ENCODE results near the gene ANXA6. TPM values are rescaled to one million over a fixed set of nuclear protein-coding genes. Genes with fewer than 3 reads are reported as not detected.
"Not testable (repeated sequence)": the region's sequence is repeated elsewhere in the genome, so short reads cannot be mapped to it uniquely, and the experiment has no call there.

ANXA6 gene
- total and polyA plus RNA-seq, 2 experiments from 2014 or later: 404 to 628 TPM

GRCh38 chr5:151199581-151200185 is 42.1 kb upstream of the ANXA6 start:
- H3K27ac ChIP-seq: no peak overlapping the region

GRCh38 chr5:151198861-151199260 is 41.3 kb upstream of the ANXA6 start:
- no peaks in the 10 kb centered on the region for H3K4me1 ChIP-seq (ENCODE audit: low read depth)
- no peaks in the 10 kb centered on the region for H3K9me3 ChIP-seq (ENCODE audit: low read depth)
- H3K27me3 ChIP-seq: no peaks in the 10 kb centered on the region
- no peak overlapping the region for H3K4me3 ChIP-seq
- DNase-seq (ENCODE audit: low read depth in 1 of 2, low spot score in 1 of 2): no peak
- peaks cover 21% of the 10 kb centered on the region for H3K36me3 ChIP-seq
- TF ChIP-seq, protein P1, sequence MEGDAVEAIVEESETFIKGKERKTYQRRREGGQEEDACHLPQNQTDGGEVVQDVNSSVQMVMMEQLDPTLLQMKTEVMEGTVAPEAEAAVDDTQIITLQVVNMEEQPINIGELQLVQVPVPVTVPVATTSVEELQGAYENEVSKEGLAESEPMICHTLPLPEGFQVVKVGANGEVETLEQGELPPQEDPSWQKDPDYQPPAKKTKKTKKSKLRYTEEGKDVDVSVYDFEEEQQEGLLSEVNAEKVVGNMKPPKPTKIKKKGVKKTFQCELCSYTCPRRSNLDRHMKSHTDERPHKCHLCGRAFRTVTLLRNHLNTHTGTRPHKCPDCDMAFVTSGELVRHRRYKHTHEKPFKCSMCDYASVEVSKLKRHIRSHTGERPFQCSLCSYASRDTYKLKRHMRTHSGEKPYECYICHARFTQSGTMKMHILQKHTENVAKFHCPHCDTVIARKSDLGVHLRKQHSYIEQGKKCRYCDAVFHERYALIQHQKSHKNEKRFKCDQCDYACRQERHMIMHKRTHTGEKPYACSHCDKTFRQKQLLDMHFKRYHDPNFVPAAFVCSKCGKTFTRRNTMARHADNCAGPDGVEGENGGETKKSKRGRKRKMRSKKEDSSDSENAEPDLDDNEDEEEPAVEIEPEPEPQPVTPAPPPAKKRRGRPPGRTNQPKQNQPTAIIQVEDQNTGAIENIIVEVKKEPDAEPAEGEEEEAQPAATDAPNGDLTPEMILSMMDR (IDR thresholded peaks at IDR 0.05; ENCODE audit: low read depth, low read length): no peak
- no peak overlapping the region for H3K27ac ChIP-seq

More at GRCh38 chr5:151199581-151200185, 42.1 kb upstream of the ANXA6 start:
- H3K9me3 ChIP-seq (ENCODE audit: low read depth): no peaks in the 10 kb centered on the region
- H3K27me3 ChIP-seq: no peaks in the 10 kb centered on the region
- H3K4me3 ChIP-seq: no peak overlapping the region
- H3K36me3 ChIP-seq: peaks cover 24% of the 10 kb centered on the region
- H3K4me1 ChIP-seq (ENCODE audit: low read depth): no peaks in the 10 kb centered on the region
- no peak for DNase-seq (ENCODE audit: low read depth in 1 of 2, low spot score in 1 of 2)
- TF ChIP-seq, protein P1 (IDR thresholded peaks at IDR 0.05; ENCODE audit: low read depth, low read length): no peak

- not testable (repeated sequence) for H3K27ac ChIP-seq; H3K9me3 ChIP-seq (ENCODE audit: low read depth); H3K27me3 ChIP-seq; H3K4me3 ChIP-seq; DNase-seq (ENCODE audit: low read depth in 1 of 2, low spot score in 1 of 2); H3K4me1 ChIP-seq (ENCODE audit: low read depth)
- peaks cover 21% of the 10 kb centered on the region for H3K36me3 ChIP-seq
Measured at GRCh38 chr5:151197291-151197600, 39.7 kb upstream of the ANXA6 start.

DNA sequence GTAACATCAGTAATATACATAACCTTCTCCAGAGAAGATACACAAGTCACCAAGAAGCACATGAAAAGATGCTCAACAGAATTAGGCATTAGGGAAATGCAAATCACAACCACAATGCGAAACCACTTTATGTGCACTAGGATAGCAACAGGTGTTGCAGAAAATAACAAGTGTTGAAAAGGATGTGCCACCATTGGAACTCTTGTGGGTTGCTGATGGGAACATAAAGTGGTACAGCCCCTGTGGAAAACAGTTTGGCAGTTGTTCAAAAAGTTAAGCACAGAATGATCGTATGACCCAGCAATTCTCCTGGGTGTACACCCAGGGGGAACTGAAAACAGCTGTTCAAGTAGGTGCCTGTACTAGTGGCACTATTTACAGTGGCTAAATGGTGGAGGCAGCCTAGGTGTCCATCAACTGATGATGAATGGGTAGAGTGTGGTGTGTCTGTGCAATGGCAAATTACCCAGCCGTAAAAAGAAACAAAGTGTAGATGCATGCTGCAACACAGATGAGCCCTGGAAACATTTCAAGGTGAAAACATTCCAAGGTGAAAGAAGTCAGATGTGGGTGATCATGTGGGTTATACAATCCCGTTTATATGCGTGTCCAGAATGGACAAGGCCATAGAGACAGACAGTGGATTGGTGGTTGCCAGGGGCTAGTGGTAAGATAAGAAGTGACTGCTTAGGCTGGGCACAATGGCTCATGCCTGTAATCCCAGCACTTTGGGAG is 39.1 kb upstream of the ANXA6 start:
- no peak overlapping the region for H3K4me3 ChIP-seq
- H3K4me1 ChIP-seq (ENCODE audit: low read depth): no peaks in the 10 kb centered on the region
- TF ChIP-seq, protein P1 (IDR thresholded peaks at IDR 0.05; ENCODE audit: low read depth, low read length): no peak
- no peak for DNase-seq (ENCODE audit: low read depth in 1 of 2, low spot score in 1 of 2)
- peaks cover 21% of the 10 kb centered on the region for H3K36me3 ChIP-seq
- no peak overlapping the region for H3K27ac ChIP-seq
- H3K27me3 ChIP-seq: no peaks in the 10 kb centered on the region
- no peaks in the 10 kb centered on the region for H3K9me3 ChIP-seq (ENCODE audit: low read depth)

- Histone ChIP-seq H3K36me3 (peaks cover 13% of the 10 kb centered on the region), H3K4me1 (ENCODE audit: low read depth) (no peaks in the 10 kb centered on the region), H3K9me3 (ENCODE audit: low read depth) (no peaks in the 10 kb centered on the region), H3K27ac (no peak overlapping the region), H3K4me3 (no peak overlapping the region), H3K27me3 (no peaks in the 10 kb centered on the region)
- DNase-seq (ENCODE audit: low read depth in 1 of 2, low spot score in 1 of 2): peak in 1 of 2 donors; percentile 95
- TF ChIP-seq, protein P1 (IDR thresholded peaks at IDR 0.05; ENCODE audit: low read depth, low read length): no peak
Measured at GRCh38 chr5:151195622-151196021, 38.0 kb upstream of the ANXA6 start.

- Histone ChIP-seq H3K9me3 (ENCODE audit: low read depth) (no peaks in the 10 kb centered on the region), H3K36me3 (peaks cover 14% of the 10 kb centered on the region), H3K4me1 (ENCODE audit: low read depth) (no peaks in the 10 kb centered on the region), H3K27me3 (no peaks in the 10 kb centered on the region), H3K4me3 (no peak overlapping the region), H3K27ac (no peak overlapping the region)
- DNase-seq (ENCODE audit: low read depth in 1 of 2, low spot score in 1 of 2): no peak
- TF ChIP-seq, protein P1 (IDR thresholded peaks at IDR 0.05; ENCODE audit: low read depth, low read length): no peak
Measured at GRCh38 chr5:151192626-151193025, 35.0 kb upstream of the ANXA6 start.

Data from cardiac muscle cell (in vitro differentiated cells and primary cell).